ENCODE measurements around the gene IDI1. TPM values are rescaled to one million over a fixed set of nuclear protein-coding genes. Genes with fewer than 3 reads are reported as not detected.

The IDI1 gene
- total RNA-seq (2022; extraction: Qiagen RNA extraction) = 26.2 to 29.5 TPM (median 28.5 TPM) in 5 replicates

GRCh38 chr10:1048732-1049424 is at the start of gene IDI1:
IDI1 (minus strand) TSS chr10:1049119; CDS start chr10:1049003, 116 bp downstream.

GRCh38 chr10:1056326-1057105 is 7.6 kb upstream of the IDI1 start, which contains the start of gene WDR37:
WDR37 (plus strand) TSS chr10:1056385; CDS start chr10:1072156, 15,771 bp downstream.

GRCh38 chr10:1025683-1026082 is 23.2 kb downstream of the IDI1 start, which contains the start of gene IDI2:
IDI2 (minus strand) TSS chr10:1025859; CDS start chr10:1024723, 1,136 bp downstream.

Other genes with a start within 250 kb of the IDI1 start
- gene LARP4B, start 117.4 kb downstream of the IDI1 start, total RNA-seq (2022; extraction: Qiagen RNA extraction) = 32.1 to 39.4 TPM (median 36.7 TPM) in 5 replicates
- gene GTPBP4, start 60.7 kb downstream of the IDI1 start, total RNA-seq (2022; extraction: Qiagen RNA extraction) = 97.4 to 137 TPM (median 101 TPM) in 5 replicates
- 0.06 TPM in 1 of 5 replicates, not detected in the others for gene IDI2, start 23.3 kb downstream of the IDI1 start, total RNA-seq (2022; extraction: Qiagen RNA extraction)
- gene WDR37, start 7.3 kb upstream of the IDI1 start, total RNA-seq (2022; extraction: Qiagen RNA extraction) = 7.6 to 8.4 TPM (median 7.8 TPM) in 5 replicates